Measurements from ENCODE around the gene OASL.

DNA sequence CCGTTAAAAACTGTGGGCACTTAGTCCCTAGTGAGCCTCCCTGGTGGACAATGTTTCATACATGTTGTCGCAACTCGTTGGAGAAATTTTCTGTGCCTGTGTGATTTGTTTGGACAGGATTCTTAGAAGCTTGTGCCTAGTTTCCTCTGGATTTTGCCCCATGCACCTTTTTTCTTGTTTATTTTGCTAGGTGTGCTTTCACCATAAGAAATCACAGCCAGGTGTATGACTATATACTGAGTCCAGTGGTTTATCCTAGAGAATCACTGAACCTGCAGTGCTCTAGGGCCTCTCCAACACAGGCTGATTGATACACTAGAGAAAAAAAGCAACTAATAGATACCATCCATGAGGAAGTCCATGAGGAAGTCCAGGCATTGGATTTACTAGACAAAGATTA is 33.1 kb upstream of the OASL start:
- TF ChIP-seq, protein P1, sequence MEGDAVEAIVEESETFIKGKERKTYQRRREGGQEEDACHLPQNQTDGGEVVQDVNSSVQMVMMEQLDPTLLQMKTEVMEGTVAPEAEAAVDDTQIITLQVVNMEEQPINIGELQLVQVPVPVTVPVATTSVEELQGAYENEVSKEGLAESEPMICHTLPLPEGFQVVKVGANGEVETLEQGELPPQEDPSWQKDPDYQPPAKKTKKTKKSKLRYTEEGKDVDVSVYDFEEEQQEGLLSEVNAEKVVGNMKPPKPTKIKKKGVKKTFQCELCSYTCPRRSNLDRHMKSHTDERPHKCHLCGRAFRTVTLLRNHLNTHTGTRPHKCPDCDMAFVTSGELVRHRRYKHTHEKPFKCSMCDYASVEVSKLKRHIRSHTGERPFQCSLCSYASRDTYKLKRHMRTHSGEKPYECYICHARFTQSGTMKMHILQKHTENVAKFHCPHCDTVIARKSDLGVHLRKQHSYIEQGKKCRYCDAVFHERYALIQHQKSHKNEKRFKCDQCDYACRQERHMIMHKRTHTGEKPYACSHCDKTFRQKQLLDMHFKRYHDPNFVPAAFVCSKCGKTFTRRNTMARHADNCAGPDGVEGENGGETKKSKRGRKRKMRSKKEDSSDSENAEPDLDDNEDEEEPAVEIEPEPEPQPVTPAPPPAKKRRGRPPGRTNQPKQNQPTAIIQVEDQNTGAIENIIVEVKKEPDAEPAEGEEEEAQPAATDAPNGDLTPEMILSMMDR (IDR thresholded peaks at IDR 0.05 in 8 of 11, conservative IDR thresholded peaks at IDR 0.05 in 3 of 11): no peak
- TF ChIP-seq POLR2A (IDR thresholded peaks at IDR 0.05) (no peak), POLR2AphosphoS5 (IDR thresholded peaks at IDR 0.05) (no peak)

All from spleen (tissue), 7 donors.